ENCODE results near the gene RRP1B. TPM values are rescaled to one million over a fixed set of nuclear protein-coding genes. Genes with fewer than 3 reads are reported as not detected.

Gene RRP1B
- polyA plus RNA-seq, 1 donor from 2014 or later = 20.3 TPM

DNA sequence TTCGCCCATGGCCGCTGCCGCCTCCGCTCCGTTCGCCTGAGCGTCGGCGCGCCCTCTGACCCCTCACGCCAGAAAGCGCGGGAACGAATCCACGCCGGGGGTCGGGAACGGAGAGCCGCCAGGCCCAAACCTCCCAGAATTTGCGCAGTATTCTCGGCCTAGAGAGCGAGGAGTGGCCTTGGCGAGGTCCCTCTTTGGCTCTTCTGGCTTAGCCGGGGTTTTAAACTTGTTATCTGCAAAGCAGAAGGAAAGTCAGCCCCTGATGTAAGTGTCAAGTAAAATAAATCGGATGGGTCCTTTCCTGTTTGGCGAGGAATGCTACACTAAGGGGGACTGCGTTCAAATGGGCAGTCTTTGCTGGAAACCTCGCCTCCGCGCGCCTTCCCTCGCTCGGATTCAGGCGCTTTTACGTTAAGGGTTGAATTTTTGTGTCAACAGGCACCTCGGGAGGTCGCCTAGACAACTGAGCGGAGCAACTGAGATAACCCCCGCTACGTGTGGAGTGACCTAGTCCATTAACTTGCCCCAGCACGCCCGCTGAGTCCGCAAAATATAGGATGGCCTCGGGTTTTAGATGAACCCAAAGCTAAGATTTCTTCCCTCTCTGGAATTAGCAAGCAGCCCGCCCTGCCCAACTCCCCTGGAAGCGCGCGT, 1.1 kb upstream of the RRP1B start:
- no peaks in the 10 kb centered on the region for H3F3A ChIP-seq (ENCODE audit: insufficient read depth, low read length, poor library complexity, severe bottlenecking)
- H3K36me3 ChIP-seq (ENCODE audit: insufficient read depth, low read length) = no peaks in the 10 kb centered on the region
- H3K79me2 ChIP-seq (replicated peaks; ENCODE audit: insufficient read depth, low read length) = peaks cover 21% of the 10 kb centered on the region
- TF ChIP-seq CTCF (IDR thresholded peaks at IDR 0.05; ENCODE audit: poor library complexity, severe bottlenecking) (no peak), RAD21 (conservative IDR thresholded peaks at IDR 0.05) (no peak), EP300 (conservative IDR thresholded peaks at IDR 0.05; ENCODE audit: poor library complexity, severe bottlenecking) (no peak), MXI1 (conservative IDR thresholded peaks at IDR 0.05; ENCODE audit: poor library complexity, severe bottlenecking) (no peak), SMC3 (conservative IDR thresholded peaks at IDR 0.05; ENCODE audit: poor library complexity) (no peak), POLR2AphosphoS5 (IDR thresholded peaks at IDR 0.05) (no peak), TAF1 (IDR thresholded peaks at IDR 0.05; ENCODE audit: low read depth) (no peak), REST (IDR thresholded peaks at IDR 0.05; ENCODE audit: borderline replicate concordance) (no peak), EZH2 (IDR thresholded peaks at IDR 0.05; ENCODE audit: borderline replicate concordance, insufficient read depth, low read length, poor library complexity, severe bottlenecking) (no peak)
- H3K4me2 ChIP-seq (ENCODE audit: low read length) = no peak overlapping the region
- no peaks in the 10 kb centered on the region for H3K9me2 ChIP-seq (ENCODE audit: insufficient read depth, low read length)
- no peak overlapping the region for H2AFZ ChIP-seq (ENCODE audit: low read depth, low read length)
- no peak overlapping the region for H3K27ac ChIP-seq (ENCODE audit: low read length)
- H4K20me1 ChIP-seq (ENCODE audit: insufficient read depth) = no peaks in the 10 kb centered on the region
- H3K9me3 ChIP-seq (ENCODE audit: low read length) = no peaks in the 10 kb centered on the region
- no peak overlapping the region for H3K9ac ChIP-seq (ENCODE audit: low read length)
- H3K27me3 ChIP-seq (ENCODE audit: insufficient read depth, low read depth, low read length) = no peaks in the 10 kb centered on the region
- no peak overlapping the region for H3K4me3 ChIP-seq (ENCODE audit: low read length)

DNA sequence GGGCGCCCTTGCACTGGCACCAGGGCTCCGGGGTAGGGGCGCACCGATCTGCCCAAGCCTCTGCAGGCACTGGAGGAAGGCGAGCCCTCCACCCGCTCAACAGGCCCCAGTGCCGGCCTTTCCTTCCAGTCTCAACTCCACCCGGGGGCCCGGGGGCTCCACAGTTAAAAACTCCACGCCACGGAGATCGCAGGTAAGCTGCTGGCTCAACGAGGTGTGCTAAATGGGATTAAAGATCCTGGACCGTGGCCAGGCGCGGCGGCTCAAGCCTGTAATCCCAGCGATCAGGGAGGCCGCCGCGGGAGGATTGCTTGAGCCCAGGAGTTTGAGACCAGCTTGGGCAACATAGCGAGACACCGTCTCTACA, 608 bp upstream of the RRP1B start:
- Histone ChIP-seq H3K36me3 (ENCODE audit: insufficient read depth, low read length) (no peaks in the 10 kb centered on the region), H3K4me3 (ENCODE audit: low read length) (peak overlapping the region; percentile 99), H3K9me2 (ENCODE audit: insufficient read depth, low read length) (no peaks in the 10 kb centered on the region), H3K27ac (ENCODE audit: low read length) (peak overlapping the region; percentile 82), H3K27me3 (ENCODE audit: insufficient read depth, low read depth, low read length) (no peaks in the 10 kb centered on the region), H3K79me2 (replicated peaks; ENCODE audit: insufficient read depth, low read length) (peaks cover 21% of the 10 kb centered on the region), H3K4me2 (ENCODE audit: low read length) (peak overlapping the region; percentile 55), H3K9ac (ENCODE audit: low read length) (peak overlapping the region; percentile 80), H4K20me1 (ENCODE audit: insufficient read depth) (no peaks in the 10 kb centered on the region), H3K9me3 (ENCODE audit: low read length) (no peaks in the 10 kb centered on the region), H2AFZ (ENCODE audit: low read depth, low read length) (peak overlapping the region; percentile 80), H3F3A (ENCODE audit: insufficient read depth, low read length, poor library complexity, severe bottlenecking) (no peaks in the 10 kb centered on the region)
- TF ChIP-seq POLR2AphosphoS5 (IDR thresholded peaks at IDR 0.05) = no peak
- no peak for TF ChIP-seq SMC3 (conservative IDR thresholded peaks at IDR 0.05; ENCODE audit: poor library complexity)
- TF ChIP-seq EP300 (conservative IDR thresholded peaks at IDR 0.05; ENCODE audit: poor library complexity, severe bottlenecking) = no peak
- TF ChIP-seq TAF1 (IDR thresholded peaks at IDR 0.05; ENCODE audit: low read depth) = no peak
- no peak for TF ChIP-seq RAD21 (conservative IDR thresholded peaks at IDR 0.05)
- TF ChIP-seq CTCF (IDR thresholded peaks at IDR 0.05; ENCODE audit: poor library complexity, severe bottlenecking) = no peak
- no peak for TF ChIP-seq REST (IDR thresholded peaks at IDR 0.05; ENCODE audit: borderline replicate concordance)
- no peak for TF ChIP-seq MXI1 (conservative IDR thresholded peaks at IDR 0.05; ENCODE audit: poor library complexity, severe bottlenecking)
- no peak for TF ChIP-seq EZH2 (IDR thresholded peaks at IDR 0.05; ENCODE audit: borderline replicate concordance, insufficient read depth, low read length, poor library complexity, severe bottlenecking)
